Measurements from ENCODE around the gene MICU2.

DNA sequence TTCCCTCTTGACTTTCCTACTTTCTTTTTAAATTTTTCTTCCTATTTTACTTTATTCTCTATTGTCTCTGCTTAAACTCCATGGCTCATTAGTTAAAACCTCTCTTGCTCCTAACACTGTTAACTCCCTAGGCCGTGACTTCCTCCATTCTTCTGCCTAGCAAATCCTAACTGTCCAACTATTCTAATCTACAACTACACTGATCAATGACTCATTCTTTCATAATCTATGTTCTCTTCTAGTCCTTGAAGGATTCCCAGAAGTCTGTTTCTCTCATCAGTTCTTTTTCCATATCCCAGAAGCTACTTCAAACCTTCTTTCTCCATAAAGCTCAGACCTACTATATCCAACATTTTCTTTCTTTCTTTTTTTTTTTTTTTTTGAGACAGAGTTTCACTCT is 66.9 kb downstream of the MICU2 start:
- TF ChIP-seq, protein P1, sequence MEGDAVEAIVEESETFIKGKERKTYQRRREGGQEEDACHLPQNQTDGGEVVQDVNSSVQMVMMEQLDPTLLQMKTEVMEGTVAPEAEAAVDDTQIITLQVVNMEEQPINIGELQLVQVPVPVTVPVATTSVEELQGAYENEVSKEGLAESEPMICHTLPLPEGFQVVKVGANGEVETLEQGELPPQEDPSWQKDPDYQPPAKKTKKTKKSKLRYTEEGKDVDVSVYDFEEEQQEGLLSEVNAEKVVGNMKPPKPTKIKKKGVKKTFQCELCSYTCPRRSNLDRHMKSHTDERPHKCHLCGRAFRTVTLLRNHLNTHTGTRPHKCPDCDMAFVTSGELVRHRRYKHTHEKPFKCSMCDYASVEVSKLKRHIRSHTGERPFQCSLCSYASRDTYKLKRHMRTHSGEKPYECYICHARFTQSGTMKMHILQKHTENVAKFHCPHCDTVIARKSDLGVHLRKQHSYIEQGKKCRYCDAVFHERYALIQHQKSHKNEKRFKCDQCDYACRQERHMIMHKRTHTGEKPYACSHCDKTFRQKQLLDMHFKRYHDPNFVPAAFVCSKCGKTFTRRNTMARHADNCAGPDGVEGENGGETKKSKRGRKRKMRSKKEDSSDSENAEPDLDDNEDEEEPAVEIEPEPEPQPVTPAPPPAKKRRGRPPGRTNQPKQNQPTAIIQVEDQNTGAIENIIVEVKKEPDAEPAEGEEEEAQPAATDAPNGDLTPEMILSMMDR (IDR thresholded peaks at IDR 0.05) = no peak
- TF ChIP-seq POLR2AphosphoS5 (IDR thresholded peaks at IDR 0.05) = no peak

Measured in suprapubic skin (tissue), 3 donors.